Measurements from ENCODE around the gene PMPCB.
"Not testable (repeated sequence)": the region's sequence is repeated elsewhere in the genome, so short reads cannot be mapped to it uniquely, and the experiment has no call there.

The PMPCB gene, protein sequence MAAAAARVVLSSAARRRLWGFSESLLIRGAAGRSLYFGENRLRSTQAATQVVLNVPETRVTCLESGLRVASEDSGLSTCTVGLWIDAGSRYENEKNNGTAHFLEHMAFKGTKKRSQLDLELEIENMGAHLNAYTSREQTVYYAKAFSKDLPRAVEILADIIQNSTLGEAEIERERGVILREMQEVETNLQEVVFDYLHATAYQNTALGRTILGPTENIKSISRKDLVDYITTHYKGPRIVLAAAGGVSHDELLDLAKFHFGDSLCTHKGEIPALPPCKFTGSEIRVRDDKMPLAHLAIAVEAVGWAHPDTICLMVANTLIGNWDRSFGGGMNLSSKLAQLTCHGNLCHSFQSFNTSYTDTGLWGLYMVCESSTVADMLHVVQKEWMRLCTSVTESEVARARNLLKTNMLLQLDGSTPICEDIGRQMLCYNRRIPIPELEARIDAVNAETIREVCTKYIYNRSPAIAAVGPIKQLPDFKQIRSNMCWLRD

DNA sequence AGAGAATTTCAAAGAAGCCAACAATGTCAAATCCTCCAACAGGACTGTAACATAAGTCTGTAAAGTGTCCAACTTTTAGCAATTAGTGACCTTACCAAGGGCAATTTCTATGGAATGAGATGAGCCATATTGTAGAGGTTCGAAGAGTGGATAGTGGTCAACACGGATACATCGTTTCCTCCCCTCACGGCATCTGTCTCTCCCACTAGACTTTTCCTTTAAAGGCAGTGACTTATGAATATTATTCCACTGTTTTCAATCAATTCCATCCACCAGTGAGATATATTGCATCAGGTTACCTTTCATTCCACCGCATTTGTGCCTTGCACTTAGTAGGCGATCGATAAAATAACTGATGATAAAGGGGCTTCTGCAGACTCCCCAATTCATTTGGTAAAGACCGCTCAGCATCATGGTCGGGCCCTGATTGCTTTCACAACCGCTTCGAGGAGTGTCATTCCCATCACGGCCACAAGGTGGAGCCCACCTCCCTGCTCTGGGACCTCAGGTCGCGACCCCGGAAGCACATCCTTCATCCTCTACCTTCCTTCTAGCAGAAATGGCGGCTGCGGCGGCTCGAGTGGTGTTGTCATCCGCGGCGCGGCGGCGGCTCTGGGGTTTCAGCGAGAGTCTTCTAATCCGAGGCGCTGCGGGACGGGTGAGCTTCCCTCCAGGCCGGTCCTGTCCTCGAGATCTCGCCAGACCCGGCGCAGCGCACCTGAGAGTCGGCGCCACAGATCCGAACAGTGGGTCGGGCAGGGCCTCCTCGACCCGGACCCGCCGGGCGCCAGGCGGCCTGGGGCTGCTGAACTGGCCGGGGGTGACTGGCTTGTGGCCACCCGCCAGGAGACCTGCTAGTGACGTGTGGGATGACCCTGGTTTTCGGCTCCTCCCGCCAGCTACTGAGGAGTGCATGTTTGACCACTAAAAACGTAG lies at the start of gene PMPCB:
TSS of gene PMPCB (plus strand) at position 535 of the 936 bp plus-strand sequence. CDS start at position 560, 25 bp downstream.
- peak; percentile 87 for DNase-seq (ENCODE audit: low read depth)

DNA sequence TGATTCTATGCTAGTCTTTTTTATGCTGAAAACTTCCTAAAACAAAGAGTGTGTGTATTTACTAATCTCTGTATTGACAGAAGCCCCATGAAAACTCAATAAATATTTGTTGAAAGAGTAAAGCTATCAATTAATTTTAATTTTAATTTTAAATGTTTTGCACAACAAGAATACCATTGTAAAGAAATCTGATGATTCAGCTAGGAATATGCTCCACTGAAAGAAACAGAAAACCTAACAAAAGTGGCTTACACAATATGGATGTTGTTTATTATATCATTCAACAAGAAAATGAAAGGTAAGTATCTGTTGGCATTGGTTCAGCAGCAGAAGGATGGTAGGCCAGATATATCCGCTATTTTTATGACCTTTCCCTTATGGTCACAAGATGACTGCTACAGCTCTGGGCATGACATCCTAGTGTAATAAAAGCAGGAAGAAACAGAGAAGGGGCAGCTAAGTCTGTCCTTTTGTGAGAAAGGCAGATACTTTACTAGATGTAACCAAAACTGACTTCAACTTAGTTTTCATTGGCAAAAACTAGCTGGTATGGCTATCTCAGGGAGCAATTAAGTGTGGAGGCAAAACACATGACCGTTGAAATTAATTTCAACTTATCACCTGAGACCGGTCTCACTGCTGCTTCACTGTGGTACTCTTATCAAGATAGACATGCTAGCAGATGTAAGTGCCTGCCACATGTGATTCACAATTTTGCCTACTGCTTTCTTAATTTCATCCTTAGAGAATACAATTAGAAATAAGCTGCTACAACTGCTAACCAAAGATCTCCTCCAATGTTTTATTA lies 43.3 kb upstream of the PMPCB start:
- not testable (repeated sequence) for DNase-seq (ENCODE audit: low read depth)

DNA sequence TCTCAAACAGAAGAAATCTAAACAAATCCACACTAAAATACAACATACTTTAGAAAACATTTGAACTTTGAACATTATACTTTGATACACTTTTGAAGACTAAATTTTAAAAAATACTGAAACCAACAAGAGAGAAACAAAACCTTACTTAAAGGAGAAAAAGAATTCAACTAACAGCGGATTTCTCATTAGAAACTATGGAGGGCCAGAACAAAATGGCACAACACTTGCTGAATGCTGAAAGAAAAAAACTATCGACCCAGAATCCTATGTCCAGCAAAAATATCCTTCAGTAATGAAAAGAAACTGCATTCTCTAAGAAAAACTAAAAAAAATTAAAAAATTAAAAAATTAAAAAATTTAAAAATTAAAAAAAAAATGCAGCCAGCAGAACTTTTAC lies 33.2 kb upstream of the PMPCB start:
- DNase-seq (ENCODE audit: low read depth) = not testable (repeated sequence)

DNA sequence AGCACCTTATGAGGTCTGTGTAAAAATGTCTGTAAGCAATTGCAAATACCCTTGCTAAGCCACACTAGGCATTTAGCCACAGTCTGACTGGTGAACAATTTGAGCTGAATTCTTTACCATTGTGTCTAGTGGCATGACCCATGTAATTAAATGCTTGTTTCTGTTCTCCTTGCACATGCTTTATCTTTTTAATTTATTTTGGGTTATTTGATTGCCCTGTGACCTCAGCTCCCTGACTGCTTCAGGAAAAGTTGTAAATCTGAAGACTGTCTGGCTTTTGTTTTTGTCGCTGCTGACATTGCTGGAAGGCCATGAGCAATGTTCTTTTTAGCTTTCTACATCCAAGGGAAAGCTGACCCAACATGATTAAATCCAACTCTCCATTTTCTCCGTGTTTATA lies 31.0 kb upstream of the PMPCB start:
- DNase-seq (ENCODE audit: low read depth) = not testable (repeated sequence)

DNA sequence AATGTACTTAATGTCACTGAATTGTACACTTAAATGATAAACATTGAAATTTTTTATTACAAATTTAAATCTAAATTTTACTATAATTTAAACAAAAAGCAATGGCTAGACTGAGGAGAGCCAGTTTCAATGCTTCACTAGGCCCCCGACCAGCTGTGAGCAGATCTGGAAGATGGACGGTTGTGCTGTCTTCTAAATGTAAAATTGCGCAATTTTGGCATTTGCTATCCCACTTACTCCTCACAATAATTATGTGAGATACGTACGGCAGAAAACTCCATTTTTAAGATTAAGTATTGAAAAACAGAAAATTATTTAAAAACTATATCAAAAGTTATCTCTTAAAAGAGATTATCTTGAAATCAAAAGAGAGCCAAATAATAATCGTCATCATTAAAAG lies 23.9 kb upstream of the PMPCB start:
- DNase-seq (ENCODE audit: low read depth) = not testable (repeated sequence)

DNA sequence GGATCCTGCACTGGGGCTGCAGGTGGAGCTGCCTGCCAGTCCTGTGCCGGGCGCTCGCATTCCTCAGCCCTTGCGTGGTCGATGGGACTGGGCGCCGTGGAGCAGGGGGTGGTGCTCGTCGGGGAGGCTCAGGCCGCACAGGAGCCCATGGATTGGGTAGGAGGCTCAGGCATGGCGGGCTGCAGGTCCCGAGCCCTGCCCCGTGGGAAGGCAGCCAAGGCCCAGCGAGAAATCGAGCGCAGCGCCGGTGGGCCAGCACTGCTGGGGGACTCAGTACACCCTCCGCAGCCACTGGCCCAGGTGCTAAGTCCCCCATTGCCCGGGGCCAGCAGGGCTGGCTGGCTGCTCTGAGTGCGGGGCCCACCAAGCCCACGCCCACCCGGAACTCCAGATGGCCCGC lies 22.4 kb upstream of the PMPCB start:
- not testable (repeated sequence) for DNase-seq (ENCODE audit: low read depth)

DNA sequence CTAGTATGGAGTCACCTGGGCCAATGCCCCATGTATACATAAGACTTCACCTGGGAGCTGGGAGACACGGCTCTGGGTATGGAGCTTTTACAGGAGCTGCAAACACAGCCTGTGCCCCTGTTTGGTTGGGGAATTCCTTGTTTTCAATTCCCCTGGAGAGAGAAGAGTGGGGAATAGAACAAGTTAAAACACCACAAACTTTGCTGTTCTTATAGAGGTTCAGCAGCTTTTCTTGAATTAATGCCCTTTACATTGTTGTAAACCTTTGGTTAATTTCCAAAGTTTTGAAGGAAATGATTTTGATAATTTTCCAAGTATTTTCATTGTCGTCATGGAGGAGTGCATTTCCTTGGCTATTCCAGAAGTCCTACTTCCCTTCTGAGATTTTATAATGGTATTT lies 19.0 kb upstream of the PMPCB start:
- not testable (repeated sequence) for DNase-seq (ENCODE audit: low read depth)

DNA sequence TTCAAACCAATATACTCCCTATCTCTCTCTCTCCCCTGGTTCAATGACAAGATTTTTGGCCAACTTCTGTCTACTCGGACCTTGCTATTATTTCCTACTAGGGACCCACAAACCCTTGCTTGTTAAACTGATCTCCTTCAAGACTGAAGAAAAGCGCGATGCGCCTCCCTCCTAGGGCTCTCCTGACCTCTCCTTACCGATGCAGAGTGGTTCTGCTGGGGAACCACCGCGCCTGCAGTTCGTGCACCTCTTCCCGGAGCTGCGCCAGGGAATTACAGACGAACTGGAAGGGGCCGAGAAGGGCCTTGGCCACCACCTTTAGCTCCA lies 17.6 kb upstream of the PMPCB start:
- not testable (repeated sequence) for DNase-seq (ENCODE audit: low read depth)

DNA sequence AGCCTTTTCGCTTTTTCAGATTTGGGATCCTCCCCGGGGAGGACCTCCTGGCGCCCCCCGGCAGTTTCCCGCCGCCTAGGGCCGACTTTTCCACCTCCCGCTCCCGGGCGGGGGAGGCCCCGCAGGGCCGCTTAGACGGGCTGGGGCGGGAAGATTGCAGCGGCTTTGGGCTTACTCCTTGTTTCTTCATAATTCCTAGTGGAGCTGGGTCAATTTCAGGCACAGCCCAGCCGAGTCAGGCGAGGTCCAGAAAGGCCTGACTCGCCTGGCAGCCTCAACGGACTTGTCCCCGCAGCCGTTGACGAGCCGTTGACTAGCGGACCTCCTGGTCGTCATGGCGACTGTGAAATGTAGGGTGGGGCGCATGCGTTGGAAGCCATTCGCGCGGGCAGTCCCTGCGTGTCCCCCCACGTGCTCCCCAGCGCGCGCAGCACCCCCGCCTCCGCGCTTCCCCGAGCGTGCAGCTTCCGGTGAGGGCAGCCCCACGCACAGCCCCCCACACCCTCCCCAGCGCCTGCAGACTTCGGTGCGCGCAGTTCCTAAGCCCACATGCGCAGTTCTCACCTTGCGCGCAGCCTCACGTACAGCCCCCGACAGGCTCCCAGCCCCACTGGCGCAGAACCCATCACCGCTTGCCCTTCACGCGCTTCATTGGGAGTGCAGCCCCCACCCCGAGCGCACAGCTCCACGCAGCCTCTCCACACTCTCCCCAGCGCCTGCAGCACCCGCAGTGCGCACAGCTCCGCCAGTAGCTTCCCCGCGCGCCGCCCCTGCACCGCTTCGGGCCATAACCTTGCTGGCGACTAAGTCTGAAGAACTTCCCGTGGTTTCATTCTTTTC lies 17.1 kb upstream of the PMPCB start:
- peak; percentile 23 for DNase-seq (ENCODE audit: low read depth)

DNA sequence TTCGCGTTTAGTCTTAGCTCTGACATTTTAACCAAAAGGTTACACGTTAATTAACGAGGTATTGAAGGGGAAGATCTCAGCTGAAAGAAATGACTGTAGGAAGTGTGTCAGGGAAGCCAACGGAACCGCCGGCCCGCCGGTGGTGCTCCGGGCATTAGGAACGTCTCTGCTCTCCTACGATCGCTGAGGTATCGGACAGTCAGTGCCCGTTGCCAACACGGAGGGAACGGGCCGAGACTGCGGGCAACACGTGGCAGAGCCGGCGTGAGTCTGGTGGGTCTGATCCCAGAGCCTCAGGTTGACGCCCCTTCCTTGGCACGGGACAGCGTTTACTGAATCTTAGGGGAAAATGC lies 16.5 kb upstream of the PMPCB start:
- DNase-seq (ENCODE audit: low read depth) = not testable (repeated sequence)

DNA sequence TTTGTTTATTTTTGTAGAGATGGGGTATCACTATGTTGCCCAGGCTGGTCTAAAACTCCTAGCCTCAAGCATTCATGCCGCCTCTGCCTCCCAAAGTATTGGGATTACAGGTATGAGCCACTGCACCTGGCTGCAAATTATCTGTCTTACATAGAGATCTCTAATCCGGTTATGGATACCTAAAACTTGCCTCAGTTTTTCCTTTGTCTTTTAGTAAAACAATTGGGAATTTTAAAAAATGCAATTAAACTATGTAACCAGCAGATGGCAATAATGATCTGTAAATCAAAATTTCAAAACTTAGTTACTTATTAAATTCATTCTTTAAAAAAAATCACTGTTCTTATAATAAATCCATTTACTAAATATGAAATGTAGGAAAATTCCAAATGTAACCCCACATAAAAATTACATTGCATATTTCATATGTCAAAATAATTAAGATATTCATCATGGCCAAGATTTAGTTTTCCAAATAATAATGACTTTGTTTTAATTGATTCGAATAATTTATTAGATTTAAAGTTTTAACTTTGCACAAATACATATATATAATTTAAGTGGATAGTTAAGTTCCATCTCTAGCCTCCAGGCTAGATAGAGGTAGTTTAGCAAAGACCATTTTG lies 14.3 kb upstream of the PMPCB start:
- DNase-seq (ENCODE audit: low read depth) = not testable (repeated sequence)

DNA sequence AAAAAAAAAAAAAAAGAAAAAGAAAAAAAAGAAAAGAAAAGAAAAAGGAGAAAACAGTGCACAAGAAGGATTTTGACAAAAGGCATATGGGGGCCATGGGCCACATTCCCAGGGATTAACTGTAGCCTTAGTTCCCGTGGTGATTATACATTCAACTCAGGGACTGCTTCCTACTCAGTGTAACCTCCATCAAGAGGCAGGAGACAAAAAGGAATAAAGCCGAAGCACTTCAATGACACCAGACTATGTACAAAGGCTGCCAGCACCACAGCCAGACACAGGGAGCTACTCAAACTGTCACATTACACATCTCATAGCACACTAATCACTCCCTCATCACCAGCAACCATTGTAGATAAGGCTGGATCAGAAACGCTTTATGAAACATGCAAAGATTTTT lies 5.1 kb upstream of the PMPCB start:
- DNase-seq (ENCODE audit: low read depth) = no peak

DNA sequence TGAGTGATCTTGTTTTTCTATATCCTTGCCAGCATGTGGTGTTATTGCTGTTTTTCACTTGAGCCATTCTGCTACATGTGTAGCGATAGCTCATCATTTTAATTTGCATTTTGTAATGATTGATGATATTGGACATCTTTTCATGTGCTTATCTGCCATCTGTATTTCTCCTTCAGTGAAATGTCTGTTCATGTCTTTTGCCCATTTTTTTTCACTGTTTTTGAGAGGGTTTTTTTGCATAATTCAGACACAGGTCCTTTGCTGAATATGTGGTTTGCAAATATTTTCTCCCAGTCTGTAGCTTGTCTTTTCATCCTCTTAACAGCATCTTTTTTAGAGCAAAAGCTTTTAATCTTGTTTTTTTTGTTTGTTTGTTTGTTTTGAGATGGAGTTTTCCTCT lies 3.7 kb upstream of the PMPCB start:
- no peak for DNase-seq (ENCODE audit: low read depth)

DNA sequence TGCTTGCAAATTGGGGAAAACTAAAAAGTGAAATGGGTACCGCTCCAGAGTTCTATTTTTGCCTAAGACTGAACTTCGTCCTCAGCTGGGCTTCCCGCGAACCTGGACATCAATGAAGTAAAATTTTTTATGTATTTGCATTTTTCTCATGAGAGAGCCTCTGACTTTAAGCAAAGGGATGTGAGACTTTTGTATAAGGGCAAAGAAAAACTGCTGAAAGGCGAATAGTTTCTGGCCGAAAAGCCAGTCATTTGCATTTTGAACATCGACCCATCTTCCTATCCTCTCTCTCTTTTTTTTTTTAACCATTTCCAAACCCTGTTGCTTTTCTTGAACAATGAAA lies 573 bp downstream of the PMPCB start:
- DNase-seq (ENCODE audit: low read depth) = no peak

DNA sequence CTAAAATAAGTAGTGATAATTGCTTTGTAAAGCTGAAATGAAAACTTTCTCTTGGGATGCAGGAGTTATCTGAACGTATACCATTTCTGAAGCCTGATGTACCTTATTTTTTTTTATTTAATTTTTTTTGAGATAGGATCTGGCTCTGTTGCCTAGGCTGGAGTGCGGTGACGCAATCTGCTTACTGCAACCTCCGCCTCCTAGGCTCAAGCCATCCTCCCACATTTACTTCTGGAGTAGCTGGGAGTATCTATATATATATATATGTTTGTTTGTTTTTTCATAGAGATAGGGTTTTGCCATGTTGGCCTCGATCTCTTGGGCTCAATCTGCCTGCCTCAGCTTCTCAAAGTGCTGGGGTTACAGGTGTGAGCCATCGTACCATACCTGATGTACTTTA lies 2.4 kb downstream of the PMPCB start:
- DNase-seq (ENCODE audit: low read depth) = no peak

DNA sequence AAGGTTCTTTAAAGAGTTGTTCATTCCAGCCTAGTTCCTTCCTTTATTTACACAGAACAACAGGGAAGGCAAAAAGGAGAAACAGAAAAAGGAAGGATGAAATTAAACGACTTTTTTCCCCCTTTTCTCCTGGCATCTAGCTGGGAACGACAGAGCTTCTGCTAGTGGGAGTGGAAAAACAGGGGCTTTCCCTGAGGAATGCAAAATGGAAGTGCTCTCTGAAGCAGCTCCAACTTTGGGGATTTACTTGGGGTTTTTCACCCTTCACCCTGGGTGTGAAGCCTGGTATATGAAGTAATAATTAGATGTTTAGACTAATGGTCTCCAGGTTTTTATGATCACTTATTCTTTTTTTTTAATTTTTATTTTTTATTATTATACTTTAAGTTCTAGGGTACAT lies 4.2 kb downstream of the PMPCB start:
- no peak for DNase-seq (ENCODE audit: low read depth)

DNA sequence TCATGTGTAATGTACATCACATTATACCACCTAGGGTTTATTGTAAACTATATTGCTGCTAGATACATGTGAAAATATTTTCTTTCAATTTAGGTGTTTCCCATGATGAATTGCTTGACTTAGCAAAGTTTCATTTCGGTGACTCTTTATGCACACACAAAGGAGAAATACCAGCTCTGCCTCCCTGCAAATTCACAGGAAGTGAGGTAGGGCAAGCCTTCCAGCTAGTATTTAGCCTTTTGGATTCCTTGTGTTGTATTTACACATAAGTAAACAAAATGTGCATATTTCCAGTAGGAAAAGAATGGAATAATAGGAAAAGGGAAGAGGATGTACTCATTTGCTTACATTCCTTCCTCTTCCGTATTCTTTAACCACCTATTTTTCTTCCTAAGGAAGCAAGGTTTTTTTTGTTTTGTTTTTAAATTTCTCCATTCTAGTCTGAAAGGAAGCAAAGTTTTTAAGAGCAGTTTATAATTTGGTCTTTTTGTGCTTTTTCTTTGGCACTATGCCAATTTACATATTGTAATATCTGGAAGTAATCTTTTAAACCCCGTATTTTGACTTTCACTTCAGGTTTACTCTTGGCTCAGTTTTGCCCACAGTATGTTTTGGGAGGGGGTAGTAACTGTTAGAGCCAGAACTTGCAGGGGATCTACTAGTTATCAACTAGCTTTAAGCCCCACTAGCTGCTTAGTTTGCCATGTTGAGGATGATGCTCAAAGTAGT lies 10.4 kb downstream of the PMPCB start:
- DNase-seq (ENCODE audit: low read depth) = no peak

DNA sequence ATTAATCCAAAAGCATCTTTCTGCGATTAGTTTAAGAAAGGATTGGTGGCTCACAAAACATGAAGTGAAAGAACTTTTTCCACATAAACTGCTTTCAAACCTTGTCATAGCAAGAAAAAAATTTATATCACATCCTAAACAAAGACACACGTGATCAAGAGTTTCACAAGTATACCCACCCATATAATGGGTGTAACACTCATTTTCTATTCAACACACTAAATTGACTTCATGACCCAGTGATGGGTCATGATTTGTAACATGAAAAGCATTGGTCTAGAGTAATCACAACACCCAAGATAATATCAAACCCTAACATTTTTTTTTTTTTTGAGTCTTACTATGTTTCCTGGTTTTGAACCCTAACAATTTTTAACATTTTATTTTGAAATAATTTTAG lies 17.6 kb downstream of the PMPCB start:
- no peak for DNase-seq (ENCODE audit: low read depth)

DNA sequence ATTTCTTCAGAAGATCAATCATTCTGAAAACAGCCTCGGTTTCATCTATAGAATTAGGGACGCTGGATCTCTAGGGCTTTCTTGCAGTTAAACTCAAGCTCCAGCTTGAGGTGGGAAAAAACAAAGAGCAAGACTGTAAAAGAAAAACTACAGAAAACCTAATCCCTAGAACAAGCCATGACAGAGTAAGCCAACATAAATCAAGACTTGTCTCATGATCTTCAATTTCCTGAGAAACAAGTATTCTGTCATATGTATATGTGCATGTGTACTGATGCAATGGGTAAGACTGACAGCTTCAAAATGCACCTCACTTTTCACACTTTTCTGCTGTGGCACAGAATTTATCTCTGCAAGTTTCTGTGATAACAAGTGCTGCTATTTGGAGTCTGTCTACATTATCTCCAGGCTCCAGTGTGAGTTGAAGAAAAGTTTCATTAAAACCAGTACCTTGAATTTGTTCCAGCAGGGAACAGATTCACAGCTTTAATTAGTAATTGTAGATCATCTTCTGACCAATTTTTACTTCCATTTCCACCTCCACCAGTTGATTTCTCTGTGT lies 19.2 kb downstream of the PMPCB start:
- DNase-seq (ENCODE audit: low read depth) = no peak

DNA sequence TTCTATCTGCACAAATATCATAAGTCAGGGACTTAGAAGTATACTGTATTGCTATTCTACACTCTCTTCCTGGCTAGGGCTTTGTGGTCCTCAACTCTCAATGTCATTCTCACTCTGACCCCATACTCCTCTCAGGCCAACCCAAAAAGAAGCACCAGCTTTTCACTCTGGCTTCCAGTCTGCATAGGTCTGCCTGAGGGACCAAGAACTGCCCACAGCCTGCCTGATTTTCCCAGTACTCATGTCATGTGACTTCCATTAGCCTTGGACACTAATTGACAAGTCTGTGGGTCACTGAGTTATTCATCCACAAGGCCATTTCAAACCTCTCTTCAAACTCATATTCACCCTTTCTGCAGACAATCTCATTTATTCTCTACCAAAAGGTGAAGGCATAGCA lies 19.8 kb downstream of the PMPCB start:
- no peak for DNase-seq (ENCODE audit: low read depth)
